Keratinocyte (primary cell): ENCODE measurements around the gene ABI2.

ENCODE experiments used
- CTCF ChIP-seq, 3 experiments: IDR thresholded peaks in 1 of 3; conservative IDR thresholded peaks in 1 of 3; optimal IDR thresholded peaks in 1 of 3; 2 replicates in 2 of 3; 3 replicates in 1 of 3; pipeline versions ENCODE3 to v1.5.1; 2011; ENCODE audit warnings: low read length in 3 of 3, mild to moderate bottlenecking in 3 of 3, moderate library complexity in 2 of 3, control low read depth in 1 of 3, inconsistent platforms in 1 of 3; ENCODE audit not compliant: insufficient read depth in 2 of 3; ENCODE audit errors: extremely low read depth in 1 of 3
- EZH2 ChIP-seq: IDR thresholded peaks from one replicate; pipeline ENCODE4 v1.6.1; 2012; ENCODE audit warnings: inconsistent platforms, mild to moderate bottlenecking, low read length, moderate library complexity

GRCh38 chr2:203407496-203407895 is 79.3 kb downstream of the ABI2 start:
- no peak for TF ChIP-seq CTCF (optimal IDR thresholded peaks at IDR 0.05 in 1 of 3, IDR thresholded peaks at IDR 0.05 in 1 of 3, conservative IDR thresholded peaks at IDR 0.05 in 1 of 3; ENCODE audit: extremely low read depth in 1 of 3, insufficient read depth in 2 of 3, low read length in 3 of 3)
- TF ChIP-seq EZH2, result no peak
